SK-N-MC (cell line): ENCODE measurements around the gene RC3H2.

Experiments used
- EZH2 ChIP-seq: fragments of 200-600 bp; sonication (generic); IDR thresholded peaks from one replicate; pipeline ENCODE4 v1.6.1; 2017; ENCODE audit warnings: antibody characterized with exemption
- POLR2AphosphoS5 ChIP-seq: IDR thresholded peaks from 2 replicates; pipeline ENCODE4 v1.6.1; 2012; ENCODE audit warnings: mild to moderate bottlenecking, low read depth, low read length, borderline replicate concordance

- TF ChIP-seq EZH2 (no peak), POLR2AphosphoS5 (no peak)
Observed at GRCh38 chr9:122797316-122798063, 107.7 kb downstream of the RC3H2 start.
